ENCODE data around the gene CD22. TPM values are rescaled to one million over a fixed set of nuclear protein-coding genes. Genes with fewer than 3 reads are reported as not detected.

The CD22 gene
- total RNA-seq, 4 donors from 2014 or later, result 0.91 to 4.2 TPM; not detected in 2

DNA sequence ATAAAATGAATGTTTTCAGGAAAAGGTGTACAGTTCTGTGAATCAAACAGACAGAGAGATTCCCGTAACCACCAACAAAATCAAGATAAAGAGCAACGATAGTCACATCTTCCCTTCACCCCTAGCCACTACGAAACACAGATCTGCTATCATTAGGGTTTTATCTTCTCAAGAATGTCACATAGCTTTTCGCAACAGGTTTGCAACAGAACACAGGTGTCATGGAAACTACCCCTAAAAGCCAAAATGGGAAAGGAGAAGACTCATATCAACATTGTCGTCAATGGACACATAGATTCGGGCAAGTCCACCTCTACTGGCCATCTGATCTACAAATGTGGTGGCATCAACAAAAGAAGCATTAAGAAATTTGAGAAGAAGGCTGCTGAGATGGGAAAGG is 52.9 kb downstream of the CD22 start:
- DNase-seq (ENCODE audit: low spot score in 2 of 2), result peak in 1 of 2 donors; percentile 6
- no peak for TF ChIP-seq POLR2A (IDR thresholded peaks at IDR 0.05)
- TF ChIP-seq, protein P1, sequence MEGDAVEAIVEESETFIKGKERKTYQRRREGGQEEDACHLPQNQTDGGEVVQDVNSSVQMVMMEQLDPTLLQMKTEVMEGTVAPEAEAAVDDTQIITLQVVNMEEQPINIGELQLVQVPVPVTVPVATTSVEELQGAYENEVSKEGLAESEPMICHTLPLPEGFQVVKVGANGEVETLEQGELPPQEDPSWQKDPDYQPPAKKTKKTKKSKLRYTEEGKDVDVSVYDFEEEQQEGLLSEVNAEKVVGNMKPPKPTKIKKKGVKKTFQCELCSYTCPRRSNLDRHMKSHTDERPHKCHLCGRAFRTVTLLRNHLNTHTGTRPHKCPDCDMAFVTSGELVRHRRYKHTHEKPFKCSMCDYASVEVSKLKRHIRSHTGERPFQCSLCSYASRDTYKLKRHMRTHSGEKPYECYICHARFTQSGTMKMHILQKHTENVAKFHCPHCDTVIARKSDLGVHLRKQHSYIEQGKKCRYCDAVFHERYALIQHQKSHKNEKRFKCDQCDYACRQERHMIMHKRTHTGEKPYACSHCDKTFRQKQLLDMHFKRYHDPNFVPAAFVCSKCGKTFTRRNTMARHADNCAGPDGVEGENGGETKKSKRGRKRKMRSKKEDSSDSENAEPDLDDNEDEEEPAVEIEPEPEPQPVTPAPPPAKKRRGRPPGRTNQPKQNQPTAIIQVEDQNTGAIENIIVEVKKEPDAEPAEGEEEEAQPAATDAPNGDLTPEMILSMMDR (IDR thresholded peaks at IDR 0.05), result no peak
- intact Hi-C loops (cut with DNase I; ENCODE audit: low total_unique reads), result no loop called here
- 87 to 90% methylated on average over 6 of the region's 6 CpGs for WGBS, 2 donors
- H3K4me3 ChIP-seq (ENCODE audit: low read depth, poor library complexity, severe bottlenecking), result no peak overlapping the region

DNA sequence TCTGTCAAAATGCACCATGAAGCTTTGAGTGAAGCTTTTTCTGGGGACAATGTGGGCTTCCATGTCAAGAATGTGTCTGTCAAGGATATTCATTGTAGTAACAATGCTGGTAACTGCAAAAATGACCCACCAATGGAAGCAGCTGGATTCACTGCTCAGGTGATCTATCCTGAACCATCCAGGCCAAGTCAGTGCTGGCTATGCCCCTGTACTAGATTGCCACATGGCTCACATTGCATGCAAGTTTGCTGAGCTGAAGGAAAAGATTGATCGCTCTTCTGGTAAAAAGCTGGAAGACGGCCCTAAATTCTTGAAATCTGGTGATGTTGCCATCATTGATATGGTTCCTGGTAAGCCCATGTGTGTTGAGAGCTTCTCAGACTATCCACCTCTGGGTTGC is 54.5 kb downstream of the CD22 start:
- TF ChIP-seq, protein P1 (IDR thresholded peaks at IDR 0.05), result no peak
- no peak for TF ChIP-seq POLR2A (IDR thresholded peaks at IDR 0.05)
- H3K4me3 ChIP-seq (ENCODE audit: low read depth, poor library complexity, severe bottlenecking), result no peak overlapping the region
- intact Hi-C loops (cut with DNase I; ENCODE audit: low total_unique reads), result no loop called here
- 56 to 81% methylated on average over 2 of the region's 2 CpGs for WGBS, 2 donors
- DNase-seq (ENCODE audit: low spot score in 2 of 2), result peak in 1 of 2 donors; percentile 46

DNA sequence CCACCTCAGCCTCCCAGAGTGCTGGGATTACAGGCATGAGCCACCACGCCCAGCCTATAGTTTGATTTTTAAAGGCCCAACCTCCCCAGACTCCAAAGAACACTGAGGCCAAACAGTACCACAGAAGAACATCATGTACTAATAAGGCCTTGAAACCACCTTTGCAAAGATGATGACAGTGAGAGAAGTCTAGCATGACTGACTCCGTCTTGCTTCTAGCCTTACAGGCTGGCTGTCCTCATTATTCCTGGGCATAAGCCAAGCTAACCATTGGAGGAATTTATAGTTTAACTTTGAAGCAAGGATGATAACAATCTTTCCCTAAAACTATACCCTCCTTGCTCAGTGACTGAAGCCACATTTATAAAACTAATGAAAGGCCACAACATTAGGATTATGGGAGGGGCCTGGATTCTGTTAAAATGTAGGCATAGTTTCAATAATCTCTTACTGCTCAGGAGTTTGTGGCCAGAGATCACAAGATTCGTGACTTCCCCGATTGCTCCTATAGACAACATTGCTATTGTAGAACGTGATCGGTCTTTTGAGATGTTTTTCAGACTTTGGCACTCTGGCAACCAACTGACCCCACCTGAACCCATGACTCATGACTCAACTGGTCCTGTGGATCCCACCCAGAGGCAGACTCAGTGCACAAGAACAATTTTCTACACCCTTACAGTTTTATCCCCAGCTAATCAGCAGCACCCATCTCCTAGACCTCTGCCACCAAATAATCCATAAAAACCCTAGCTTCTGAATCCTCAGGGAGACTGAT is 59.5 kb downstream of the CD22 start:
- WGBS, 2 donors, result 51 to 68% methylated on average over 6 of the region's 6 CpGs
- intact Hi-C loops (cut with DNase I; ENCODE audit: low total_unique reads), result no loop called here
- H3K4me3 ChIP-seq (ENCODE audit: low read depth, poor library complexity, severe bottlenecking), result no peak overlapping the region
- TF ChIP-seq, protein P1 (IDR thresholded peaks at IDR 0.05), result no peak
- TF ChIP-seq POLR2A (IDR thresholded peaks at IDR 0.05), result no peak
- peak in 1 of 2 donors; percentile 63 for DNase-seq (ENCODE audit: low spot score in 2 of 2)

DNA sequence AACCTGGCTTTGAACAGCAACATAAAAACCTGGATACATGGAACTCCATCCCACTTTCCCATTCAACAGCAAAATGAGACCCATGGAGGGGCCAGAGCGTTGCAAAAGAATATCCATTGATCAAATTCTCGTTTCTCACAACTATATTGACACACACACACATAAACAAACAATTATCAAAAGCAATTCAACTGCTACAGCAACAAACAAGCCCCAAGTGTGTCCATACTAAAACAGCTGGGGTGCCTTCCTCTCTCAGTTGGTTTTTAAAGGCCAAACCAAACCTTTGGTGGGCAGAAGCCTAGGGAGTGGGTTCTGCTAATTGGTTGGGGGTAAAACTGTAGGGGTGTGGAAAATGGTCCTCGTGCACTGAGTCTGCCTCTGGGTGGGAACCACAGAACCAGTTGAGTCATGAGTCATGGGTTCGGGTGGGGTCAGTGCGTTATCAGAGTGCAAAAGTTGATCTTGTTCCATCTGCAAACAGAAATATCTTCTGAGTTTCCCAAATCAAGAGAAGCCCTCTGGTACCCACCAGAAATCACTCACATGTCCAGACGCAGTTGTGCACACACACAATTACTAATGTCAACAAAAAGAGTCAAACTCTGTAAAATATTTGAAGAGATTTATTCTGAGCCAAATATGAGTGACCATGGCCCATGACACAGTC is 60.3 kb downstream of the CD22 start:
- intact Hi-C loops (cut with DNase I; ENCODE audit: low total_unique reads), result no loop called here
- 47 to 58% methylated on average over 6 of the region's 6 CpGs for WGBS, 2 donors
- H3K4me3 ChIP-seq (ENCODE audit: low read depth, poor library complexity, severe bottlenecking), result no peak overlapping the region
- no peak for TF ChIP-seq POLR2A (IDR thresholded peaks at IDR 0.05)
- DNase-seq (ENCODE audit: low spot score in 2 of 2), result peak in 1 of 2 donors; percentile 56

DNA sequence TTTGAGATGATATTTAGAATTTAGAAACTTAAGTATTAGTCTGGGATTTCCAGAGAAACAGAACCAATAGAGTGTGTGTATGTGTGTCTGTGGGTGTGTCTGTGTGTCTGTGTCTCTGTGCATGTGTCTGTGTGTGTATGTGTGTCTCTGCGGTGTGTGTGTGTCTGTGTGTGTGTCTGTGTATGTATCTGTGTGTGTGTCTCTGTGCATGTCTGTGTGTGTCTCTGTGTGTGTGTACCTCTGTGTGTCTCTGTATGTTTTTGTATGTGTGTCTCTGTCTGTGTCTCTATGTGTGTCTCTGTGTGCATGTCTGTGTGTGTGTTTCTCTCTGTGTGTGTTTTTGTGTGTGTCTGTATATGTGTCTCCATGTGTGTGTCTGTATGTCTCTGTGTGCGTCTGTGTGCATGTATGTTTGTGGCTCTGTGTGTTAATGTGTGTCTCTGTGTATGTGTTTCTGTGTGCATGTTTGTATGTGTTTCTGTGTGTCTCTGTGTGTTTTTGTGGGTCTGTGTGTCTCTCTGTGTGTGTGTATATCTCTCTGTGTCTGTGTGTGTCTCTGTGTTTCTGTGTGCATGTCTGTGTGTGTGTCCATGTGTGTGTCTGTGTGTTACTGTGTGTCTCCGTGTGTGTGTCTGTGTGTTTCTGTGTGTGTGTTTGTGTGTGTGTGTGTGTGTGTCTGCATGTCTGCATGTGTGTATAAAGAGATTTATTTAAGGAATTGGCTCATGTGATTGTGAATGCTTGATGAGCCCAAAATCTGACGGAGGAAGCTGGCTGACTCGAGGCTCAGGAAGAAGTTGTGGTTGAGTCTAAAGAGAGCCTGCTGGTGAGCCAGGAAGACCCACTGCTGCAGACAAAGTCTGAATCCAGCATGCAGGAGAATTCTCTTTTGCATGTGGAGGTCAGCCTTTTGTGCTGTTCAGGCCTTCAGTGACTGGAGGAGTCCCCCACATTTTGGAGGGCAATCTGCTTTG is 64.0 kb downstream of the CD22 start:
- WGBS, 2 donors, result 58 to 60% methylated on average over 5 of the region's 5 CpGs
- H3K4me3 ChIP-seq (ENCODE audit: low read depth, poor library complexity, severe bottlenecking), result no peak overlapping the region
- TF ChIP-seq, protein P1 (IDR thresholded peaks at IDR 0.05), result no peak
- TF ChIP-seq POLR2A (IDR thresholded peaks at IDR 0.05), result no peak
- DNase-seq (ENCODE audit: low spot score in 2 of 2), result peak in 1 of 2 donors; percentile 31
- intact Hi-C loops (cut with DNase I; ENCODE audit: low total_unique reads), result no loop called here
